B cell (primary cell): Measurements from ENCODE around the gene TMEM214. TPM values are rescaled to one million over a fixed set of nuclear protein-coding genes. Genes with fewer than 3 reads are reported as not detected.

Experiments
- ATAC-seq: fragments of 200-7000 bp; cut with Tn5 transposase; one replicate; pipeline ENCODE4 v1.10.0; 2021; ENCODE audit warnings: low read depth, mild to moderate bottlenecking, moderate number of reproducible peaks, moderate library complexity
- CTCF ChIA-PET: fragments of 350-600 bp; sonication (Branson Sonifier 250); formaldehyde crosslinking; loops from one replicate; lab custom pipeline; 2021; ENCODE audit warnings: antibody characterized with exemption, inconsistent platforms; lab: Charles Lee
- POLR2A ChIA-PET: fragments of 350-600 bp; sonication (Branson Sonifier 250); formaldehyde crosslinking; loops from one replicate; lab custom pipeline; 2021; ENCODE audit warnings: antibody characterized with exemption; lab: Charles Lee
- DNase-seq: peaks from one replicate; pipeline ENCODE4 v3.0.0; 2013
- H2AFZ ChIP-seq: 2 replicates; pipeline ENCODE4 v1.6.1; 2012; ENCODE audit warnings: mild to moderate bottlenecking, low read depth, low read length; ENCODE audit not compliant: insufficient read depth, poor library complexity, severe bottlenecking
- H3K27ac ChIP-seq, 2 donors: 1 replicate in 1 of 2; 2 replicates in 1 of 2; pipeline ENCODE4 v1.5.1; 2012 to 2013; ENCODE audit warnings: low read length in 2 of 2, mild to moderate bottlenecking in 2 of 2, moderate library complexity in 1 of 2
- H3K27me3 ChIP-seq, 4 experiments: fragments of 200-600 bp in 1 of 4; sonication (generic) in 1 of 4; replicated peaks in 1 of 4; 1 replicate in 2 of 4; 2 replicates in 2 of 4; pipeline versions ENCODE4 v1.6.1 to v1.7.0; 2013 to 2016; ENCODE audit warnings: low read length in 3 of 4, mild to moderate bottlenecking in 2 of 4, mixed read lengths in 1 of 4, moderate library complexity in 1 of 4; ENCODE audit not compliant: insufficient read depth in 4 of 4, control insufficient read depth in 3 of 4; ENCODE audit errors: control extremely low read depth in 1 of 4
- H3K36me3 ChIP-seq, 2 experiments: replicated peaks in 1 of 2; 1 replicate in 1 of 2; 2 replicates in 1 of 2; pipeline versions ENCODE4 v1.6.1 to v1.7.1; 2013; ENCODE audit warnings: low read length in 1 of 2; ENCODE audit not compliant: insufficient read depth in 2 of 2, control insufficient read depth in 1 of 2; ENCODE audit errors: control extremely low read depth in 1 of 2, extremely low read depth in 1 of 2
- H3K4me1 ChIP-seq, 2 donors: fragments of 200-600 bp in 1 of 2; sonication (generic) in 1 of 2; 1 replicate in 1 of 2; 2 replicates in 1 of 2; pipeline versions ENCODE4 v1.5.1 to v1.6.1; 2013 to 2017; ENCODE audit warnings: low read length in 2 of 2; ENCODE audit not compliant: control insufficient read depth in 2 of 2, insufficient read depth in 2 of 2
- H3K4me2 ChIP-seq: replicated peaks from 2 replicates; pipeline ENCODE3; 2012; ENCODE audit warnings: mild to moderate bottlenecking, low read depth, low read length; ENCODE audit not compliant: poor library complexity, severe bottlenecking
- H3K4me3 ChIP-seq, 5 experiments: fragments of 200-600 bp in 1 of 5; sonication (generic) in 1 of 5; 1 replicate in 3 of 5; 2 replicates in 2 of 5; pipeline versions ENCODE4 v1.5.1 to v1.7.0; 2011 to 2016; ENCODE audit warnings: low read length in 4 of 5, mild to moderate bottlenecking in 4 of 5, low read depth in 2 of 5, control low read depth in 1 of 5, moderate library complexity in 1 of 5; ENCODE audit not compliant: insufficient read depth in 1 of 5; ENCODE audit errors: control extremely low read depth in 1 of 5, extremely low read depth in 1 of 5
- H3K79me2 ChIP-seq: fragments of 200-600 bp; sonication (generic); one replicate; pipeline ENCODE4 v1.6.0; 2016; ENCODE audit warnings: low read length; ENCODE audit not compliant: control insufficient read depth, insufficient read depth
- H3K9ac ChIP-seq: fragments of 200-600 bp; sonication (generic); 2 replicates; pipeline ENCODE4 v1.6.1; 2017; ENCODE audit warnings: mild to moderate bottlenecking, low read length, moderate library complexity
- H3K9me3 ChIP-seq, 3 donors: one replicate each; pipeline versions ENCODE4 v1.6.1 to v1.7.1; 2013; ENCODE audit warnings: low read length in 2 of 3; ENCODE audit not compliant: control insufficient read depth in 2 of 3, insufficient read depth in 1 of 3; ENCODE audit errors: control extremely low read depth in 1 of 3
- H4K20me1 ChIP-seq: 2 replicates; pipeline ENCODE4 v1.6.0; 2012; ENCODE audit warnings: mild to moderate bottlenecking, low read length; ENCODE audit not compliant: insufficient read depth, control insufficient read depth, poor library complexity, severe bottlenecking
- H3K27ac Mint-ChIP-seq: one replicate; pipeline ENCODE4 v1.8.0; 2021; ENCODE audit warnings: mixed read lengths
- H3K27me3 Mint-ChIP-seq: one replicate; pipeline ENCODE4 v1.8.0; 2021; ENCODE audit warnings: mixed read lengths
- H3K4me1 Mint-ChIP-seq: one replicate; pipeline ENCODE4 v1.8.0; 2021; ENCODE audit warnings: mixed read lengths
- H3K4me3 Mint-ChIP-seq: one replicate; pipeline ENCODE4 v1.8.0; 2021; ENCODE audit warnings: mixed read lengths
- H3K9me3 Mint-ChIP-seq: one replicate; pipeline ENCODE4 v1.8.0; 2022; ENCODE audit warnings: mixed read lengths; ENCODE audit not compliant: insufficient read depth
- EZH2 ChIP-seq: IDR thresholded peaks from 2 replicates; pipeline ENCODE4 v1.6.1; 2012; ENCODE audit warnings: borderline replicate concordance, low read depth, mild to moderate bottlenecking, moderate library complexity, low read length; ENCODE audit not compliant: insufficient read depth, poor library complexity, severe bottlenecking
- WGBS: methylation state at CpG from one replicate; pipeline ENCODE4 v1.1.5; 2013; ENCODE audit warnings: missing lambda C conversion rate; ENCODE audit not compliant: insufficient coverage; 5-methylcytosine and 5-hydroxymethylcytosine counted together
- intact Hi-C: fragments of 100-400 bp; cut with micrococcal nuclease; formaldehyde crosslinking; loops from one replicate; pipeline ENCODE4 v1.10.0; 2022
- polyA plus RNA-seq: library from polyadenylated mRNA; depleted of rRNA; stranded (reverse); fragments of >200 nt; gene quantifications from 2 replicates; pipeline ENCODE4 v1.2.3, GENCODE V29; 2012
- total RNA-seq, 2 donors: library from RNA; stranded (reverse); fragments of 120-200 nt in 1 of 2; gene quantifications; 1 replicate in 1 of 2; 2 replicates in 1 of 2; pipeline versions ENCODE4 v1.2.3 to v1.2.4, GENCODE V29; 2013 to 2022
- TF ChIP-seq, protein P1 (sequence below): fragments of 200-600 bp; IDR thresholded peaks from one replicate; pipeline ENCODE4 v1.8.0; 2022; ENCODE audit warnings: antibody characterized with exemption, mild to moderate bottlenecking

TMEM214 gene
- total and polyA plus RNA-seq, 2 donors (not counting 1 experiment from before 2014, with no cell fraction given) = 80.1 to 91.1 TPM

DNA sequence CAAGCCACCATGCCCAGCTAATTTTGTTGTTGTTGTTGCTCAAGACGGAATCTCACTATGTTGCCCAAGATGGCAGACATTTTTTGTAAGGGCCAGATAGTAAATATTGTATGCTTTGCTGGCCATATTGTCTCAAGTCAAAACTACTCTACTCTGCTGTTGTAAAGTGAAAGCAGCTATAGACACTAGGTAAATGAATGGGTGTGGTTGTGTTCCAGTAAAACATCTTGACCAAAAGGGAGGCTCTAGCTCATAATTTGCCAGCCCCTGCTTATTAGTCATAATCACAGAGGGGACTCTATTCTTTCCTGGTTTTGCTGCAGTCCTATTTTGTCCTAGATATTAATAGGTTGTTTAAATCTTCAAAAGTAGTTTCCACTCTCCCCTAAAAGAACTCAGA, 37.8 kb upstream of the TMEM214 start:
- H4K20me1 ChIP-seq = no peaks in the 10 kb centered on the region
- no peak overlapping the region for H3K27ac ChIP-seq
- no peak for DNase-seq
- ChIA-PET POLR2A (interaction anchor here (0.7 kb wide), 1 partner anchor 54 kb away, joined by 3 read pairs; no protein-coding TSS in a partner anchor), CTCF (interaction anchor here (0.6 to 1.9 kb wide), 3 partner anchors 27 to 480 kb away, joined by 3 to 6 read pairs (median 5); no protein-coding TSS in a partner anchor)
- H3K4me3 Mint-ChIP-seq = no peak overlapping the region
- no peaks in the 10 kb centered on the region for H3K9me3 ChIP-seq
- WGBS = no CpG with 5 or more reads among the region's 1 CpG
- H3K9ac ChIP-seq = no peak overlapping the region
- peaks cover 22% of the 10 kb centered on the region for H3K27me3 Mint-ChIP-seq
- no peaks in the 10 kb centered on the region for H3K36me3 ChIP-seq
- H3K27ac Mint-ChIP-seq = no peak overlapping the region
- no peaks in the 10 kb centered on the region for H3K9me3 Mint-ChIP-seq
- no peaks in the 10 kb centered on the region for H3K4me1 ChIP-seq
- TF ChIP-seq, protein P1, sequence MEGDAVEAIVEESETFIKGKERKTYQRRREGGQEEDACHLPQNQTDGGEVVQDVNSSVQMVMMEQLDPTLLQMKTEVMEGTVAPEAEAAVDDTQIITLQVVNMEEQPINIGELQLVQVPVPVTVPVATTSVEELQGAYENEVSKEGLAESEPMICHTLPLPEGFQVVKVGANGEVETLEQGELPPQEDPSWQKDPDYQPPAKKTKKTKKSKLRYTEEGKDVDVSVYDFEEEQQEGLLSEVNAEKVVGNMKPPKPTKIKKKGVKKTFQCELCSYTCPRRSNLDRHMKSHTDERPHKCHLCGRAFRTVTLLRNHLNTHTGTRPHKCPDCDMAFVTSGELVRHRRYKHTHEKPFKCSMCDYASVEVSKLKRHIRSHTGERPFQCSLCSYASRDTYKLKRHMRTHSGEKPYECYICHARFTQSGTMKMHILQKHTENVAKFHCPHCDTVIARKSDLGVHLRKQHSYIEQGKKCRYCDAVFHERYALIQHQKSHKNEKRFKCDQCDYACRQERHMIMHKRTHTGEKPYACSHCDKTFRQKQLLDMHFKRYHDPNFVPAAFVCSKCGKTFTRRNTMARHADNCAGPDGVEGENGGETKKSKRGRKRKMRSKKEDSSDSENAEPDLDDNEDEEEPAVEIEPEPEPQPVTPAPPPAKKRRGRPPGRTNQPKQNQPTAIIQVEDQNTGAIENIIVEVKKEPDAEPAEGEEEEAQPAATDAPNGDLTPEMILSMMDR = no peak
- TF ChIP-seq EZH2 = no peak
- no peak overlapping the region for H2AFZ ChIP-seq
- no peaks in the 10 kb centered on the region for H3K27me3 ChIP-seq
- no peaks in the 10 kb centered on the region for H3K4me1 Mint-ChIP-seq
- H3K4me3 ChIP-seq = no peak overlapping the region
- H3K4me2 ChIP-seq = no peak overlapping the region
- intact Hi-C loops = no loop called here
- no peak for ATAC-seq
- H3K79me2 ChIP-seq = no peaks in the 10 kb centered on the region

DNA sequence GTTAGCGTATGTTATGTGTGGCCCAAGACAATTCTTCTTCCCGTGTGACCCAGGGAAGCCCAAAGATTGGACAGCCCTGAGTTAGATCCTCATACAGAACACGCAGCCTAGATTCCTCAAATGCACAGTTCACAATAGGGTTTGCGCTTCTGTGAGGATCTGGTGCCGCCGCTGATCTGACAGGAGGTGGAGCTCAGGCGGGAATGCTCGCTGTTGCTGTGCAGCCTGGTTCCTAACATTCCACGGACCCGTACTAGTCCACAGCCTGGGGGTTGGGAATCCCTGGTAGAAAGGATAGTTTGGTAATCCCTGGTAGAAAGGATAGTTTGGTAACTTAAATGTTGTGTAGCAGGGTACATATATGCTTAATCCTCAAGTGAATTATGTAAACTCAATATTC, 35.4 kb upstream of the TMEM214 start:
- no peak overlapping the region for H3K9ac ChIP-seq
- Mint-ChIP-seq H3K4me1 (no peaks in the 10 kb centered on the region), H3K9me3 (no peaks in the 10 kb centered on the region), H3K4me3 (no peak overlapping the region), H3K27me3 (peaks cover 22% of the 10 kb centered on the region), H3K27ac (no peak overlapping the region)
- H3K27me3 ChIP-seq = no peaks in the 10 kb centered on the region
- CTCF ChIA-PET = interaction anchor here (1.0 kb wide), 1 partner anchor 21 kb away, joined by 3 read pairs; no protein-coding TSS in a partner anchor
- H4K20me1 ChIP-seq = no peaks in the 10 kb centered on the region
- no peak for DNase-seq
- H3K79me2 ChIP-seq = no peaks in the 10 kb centered on the region
- POLR2A ChIA-PET = interaction anchor here (0.6 kb wide), 1 partner anchor 26 kb away, joined by 4 read pairs; no protein-coding TSS in a partner anchor
- TF ChIP-seq, protein P1 = no peak
- no peak for TF ChIP-seq EZH2
- ATAC-seq = no peak
- H3K36me3 ChIP-seq = no peaks in the 10 kb centered on the region
- H3K4me2 ChIP-seq = no peak overlapping the region
- no peaks in the 10 kb centered on the region for H3K9me3 ChIP-seq
- H2AFZ ChIP-seq = no peak overlapping the region
- no peak overlapping the region for H3K27ac ChIP-seq
- intact Hi-C loops = no loop called here
- WGBS = 93% methylated on average over 9 of the region's 10 CpGs
- no peak overlapping the region for H3K4me3 ChIP-seq
- no peaks in the 10 kb centered on the region for H3K4me1 ChIP-seq
